Putamen (tissue), 1 donor: Measurements from ENCODE around the gene SURF4.
"Not testable (repeated sequence)": the region's sequence is repeated elsewhere in the genome, so short reads cannot be mapped to it uniquely, and the experiment has no call there.

Experiments used
- DNase-seq: peaks from one replicate; pipeline ENCODE4 v3.0.0-alpha.2; 2016; ENCODE audit warnings: low spot score

Gene SURF4

GRCh38 chr9:133397370-133397769 is 21.5 kb upstream of the SURF4 start:
- no peak for DNase-seq

- DNase-seq: no peak
Observed at GRCh38 chr9:133396952-133397351, 21.1 kb upstream of the SURF4 start.

GRCh38 chr9:133394687-133395271 is 18.9 kb upstream of the SURF4 start:
- DNase-seq: no peak

- no peak for DNase-seq
Observed at GRCh38 chr9:133393399-133393798, 17.5 kb upstream of the SURF4 start.

- not testable (repeated sequence) for DNase-seq
Observed at GRCh38 chr9:133392308-133392707, 16.4 kb upstream of the SURF4 start.

GRCh38 chr9:133391449-133391848 is 15.6 kb upstream of the SURF4 start:
- DNase-seq: not testable (repeated sequence)

GRCh38 chr9:133390713-133391112 is 14.9 kb upstream of the SURF4 start:
- no peak for DNase-seq

GRCh38 chr9:133389562-133389961 is 13.7 kb upstream of the SURF4 start:
- no peak for DNase-seq

GRCh38 chr9:133389025-133389557 is 13.2 kb upstream of the SURF4 start:
- DNase-seq: no peak

- no peak for DNase-seq
Observed at GRCh38 chr9:133387680-133388079, 11.8 kb upstream of the SURF4 start.

- DNase-seq: no peak
Observed at GRCh38 chr9:133386338-133386737, 10.5 kb upstream of the SURF4 start.

GRCh38 chr9:133385452-133385851 is 9.6 kb upstream of the SURF4 start:
- no peak for DNase-seq

- DNase-seq: no peak
Observed at GRCh38 chr9:133384736-133385321, 9.0 kb upstream of the SURF4 start.

- no peak for DNase-seq
Observed at GRCh38 chr9:133383438-133383837, 7.6 kb upstream of the SURF4 start.

- DNase-seq: no peak
Observed at GRCh38 chr9:133382507-133383141, 6.8 kb upstream of the SURF4 start.

- DNase-seq: no peak
Observed at GRCh38 chr9:133380734-133381133, 4.9 kb upstream of the SURF4 start.

GRCh38 chr9:133379153-133380086 is 3.6 kb upstream of the SURF4 start:
- peak; percentile 75 for DNase-seq

GRCh38 chr9:133378408-133378962 is 2.6 kb upstream of the SURF4 start:
- DNase-seq: no peak

GRCh38 chr9:133377721-133378216 is 1.9 kb upstream of the SURF4 start:
- no peak for DNase-seq

- not testable (repeated sequence) for DNase-seq
Observed at GRCh38 chr9:133377280-133377679, 1.4 kb upstream of the SURF4 start.

GRCh38 chr9:133375116-133375723 is 640 bp downstream of the SURF4 start:
- DNase-seq: no peak
